Measurements from ENCODE around the gene DUSP6.

DNA sequence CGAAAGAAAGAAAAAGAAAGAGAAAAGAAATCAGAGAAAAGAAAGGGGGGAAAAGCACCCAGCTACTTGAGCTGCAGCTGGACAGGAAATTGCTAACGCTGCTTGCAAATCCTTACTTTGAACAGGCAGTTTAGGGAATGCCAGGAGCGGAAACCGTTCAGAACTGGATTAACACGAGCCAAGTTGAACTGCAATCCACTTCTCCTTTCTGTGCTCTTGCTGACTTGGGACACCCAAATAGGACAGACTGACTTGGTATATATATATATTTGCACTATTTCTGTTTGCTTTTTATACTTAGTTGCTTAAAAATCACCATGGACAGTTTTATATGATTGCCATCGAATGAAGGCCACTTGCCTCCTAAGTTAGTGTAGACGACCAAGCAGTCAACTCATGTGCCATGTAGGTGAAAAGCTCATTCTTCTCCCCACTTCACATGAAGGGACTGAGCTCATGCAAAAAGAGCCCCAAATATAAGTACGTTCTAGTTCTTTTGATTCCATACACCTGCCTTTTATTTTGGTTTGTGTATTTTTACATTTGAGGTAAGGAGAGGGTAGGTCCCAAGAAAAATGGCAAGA is 5.5 kb downstream of the DUSP6 start:
- TF ChIP-seq, protein P1, sequence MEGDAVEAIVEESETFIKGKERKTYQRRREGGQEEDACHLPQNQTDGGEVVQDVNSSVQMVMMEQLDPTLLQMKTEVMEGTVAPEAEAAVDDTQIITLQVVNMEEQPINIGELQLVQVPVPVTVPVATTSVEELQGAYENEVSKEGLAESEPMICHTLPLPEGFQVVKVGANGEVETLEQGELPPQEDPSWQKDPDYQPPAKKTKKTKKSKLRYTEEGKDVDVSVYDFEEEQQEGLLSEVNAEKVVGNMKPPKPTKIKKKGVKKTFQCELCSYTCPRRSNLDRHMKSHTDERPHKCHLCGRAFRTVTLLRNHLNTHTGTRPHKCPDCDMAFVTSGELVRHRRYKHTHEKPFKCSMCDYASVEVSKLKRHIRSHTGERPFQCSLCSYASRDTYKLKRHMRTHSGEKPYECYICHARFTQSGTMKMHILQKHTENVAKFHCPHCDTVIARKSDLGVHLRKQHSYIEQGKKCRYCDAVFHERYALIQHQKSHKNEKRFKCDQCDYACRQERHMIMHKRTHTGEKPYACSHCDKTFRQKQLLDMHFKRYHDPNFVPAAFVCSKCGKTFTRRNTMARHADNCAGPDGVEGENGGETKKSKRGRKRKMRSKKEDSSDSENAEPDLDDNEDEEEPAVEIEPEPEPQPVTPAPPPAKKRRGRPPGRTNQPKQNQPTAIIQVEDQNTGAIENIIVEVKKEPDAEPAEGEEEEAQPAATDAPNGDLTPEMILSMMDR (IDR thresholded peaks at IDR 0.05) = no peak
- no peak for TF ChIP-seq POLR2AphosphoS5 (IDR thresholded peaks at IDR 0.05; ENCODE audit: low read depth, low read length)
- TF ChIP-seq, protein P2, sequence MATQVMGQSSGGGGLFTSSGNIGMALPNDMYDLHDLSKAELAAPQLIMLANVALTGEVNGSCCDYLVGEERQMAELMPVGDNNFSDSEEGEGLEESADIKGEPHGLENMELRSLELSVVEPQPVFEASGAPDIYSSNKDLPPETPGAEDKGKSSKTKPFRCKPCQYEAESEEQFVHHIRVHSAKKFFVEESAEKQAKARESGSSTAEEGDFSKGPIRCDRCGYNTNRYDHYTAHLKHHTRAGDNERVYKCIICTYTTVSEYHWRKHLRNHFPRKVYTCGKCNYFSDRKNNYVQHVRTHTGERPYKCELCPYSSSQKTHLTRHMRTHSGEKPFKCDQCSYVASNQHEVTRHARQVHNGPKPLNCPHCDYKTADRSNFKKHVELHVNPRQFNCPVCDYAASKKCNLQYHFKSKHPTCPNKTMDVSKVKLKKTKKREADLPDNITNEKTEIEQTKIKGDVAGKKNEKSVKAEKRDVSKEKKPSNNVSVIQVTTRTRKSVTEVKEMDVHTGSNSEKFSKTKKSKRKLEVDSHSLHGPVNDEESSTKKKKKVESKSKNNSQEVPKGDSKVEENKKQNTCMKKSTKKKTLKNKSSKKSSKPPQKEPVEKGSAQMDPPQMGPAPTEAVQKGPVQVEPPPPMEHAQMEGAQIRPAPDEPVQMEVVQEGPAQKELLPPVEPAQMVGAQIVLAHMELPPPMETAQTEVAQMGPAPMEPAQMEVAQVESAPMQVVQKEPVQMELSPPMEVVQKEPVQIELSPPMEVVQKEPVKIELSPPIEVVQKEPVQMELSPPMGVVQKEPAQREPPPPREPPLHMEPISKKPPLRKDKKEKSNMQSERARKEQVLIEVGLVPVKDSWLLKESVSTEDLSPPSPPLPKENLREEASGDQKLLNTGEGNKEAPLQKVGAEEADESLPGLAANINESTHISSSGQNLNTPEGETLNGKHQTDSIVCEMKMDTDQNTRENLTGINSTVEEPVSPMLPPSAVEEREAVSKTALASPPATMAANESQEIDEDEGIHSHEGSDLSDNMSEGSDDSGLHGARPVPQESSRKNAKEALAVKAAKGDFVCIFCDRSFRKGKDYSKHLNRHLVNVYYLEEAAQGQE (IDR thresholded peaks at IDR 0.05; ENCODE audit: insufficient read depth in 1 of 2, low read depth in 2 of 2, low read length in 1 of 2) = no peak
- no peak for TF ChIP-seq TCF7L2 (IDR thresholded peaks at IDR 0.05; ENCODE audit: low read depth, low read length)
- no peak for TF ChIP-seq SIN3A (IDR thresholded peaks at IDR 0.05; ENCODE audit: borderline replicate concordance, insufficient read depth, low read depth, low read length)

Data from Panc1 (cell line).